ENCODE data around the gene TWF2. TPM values are rescaled to one million over a fixed set of nuclear protein-coding genes. Genes with fewer than 3 reads are reported as not detected.

TWF2 gene
- total RNA-seq, 1 experiment from 2014 or later, result 102 TPM

DNA sequence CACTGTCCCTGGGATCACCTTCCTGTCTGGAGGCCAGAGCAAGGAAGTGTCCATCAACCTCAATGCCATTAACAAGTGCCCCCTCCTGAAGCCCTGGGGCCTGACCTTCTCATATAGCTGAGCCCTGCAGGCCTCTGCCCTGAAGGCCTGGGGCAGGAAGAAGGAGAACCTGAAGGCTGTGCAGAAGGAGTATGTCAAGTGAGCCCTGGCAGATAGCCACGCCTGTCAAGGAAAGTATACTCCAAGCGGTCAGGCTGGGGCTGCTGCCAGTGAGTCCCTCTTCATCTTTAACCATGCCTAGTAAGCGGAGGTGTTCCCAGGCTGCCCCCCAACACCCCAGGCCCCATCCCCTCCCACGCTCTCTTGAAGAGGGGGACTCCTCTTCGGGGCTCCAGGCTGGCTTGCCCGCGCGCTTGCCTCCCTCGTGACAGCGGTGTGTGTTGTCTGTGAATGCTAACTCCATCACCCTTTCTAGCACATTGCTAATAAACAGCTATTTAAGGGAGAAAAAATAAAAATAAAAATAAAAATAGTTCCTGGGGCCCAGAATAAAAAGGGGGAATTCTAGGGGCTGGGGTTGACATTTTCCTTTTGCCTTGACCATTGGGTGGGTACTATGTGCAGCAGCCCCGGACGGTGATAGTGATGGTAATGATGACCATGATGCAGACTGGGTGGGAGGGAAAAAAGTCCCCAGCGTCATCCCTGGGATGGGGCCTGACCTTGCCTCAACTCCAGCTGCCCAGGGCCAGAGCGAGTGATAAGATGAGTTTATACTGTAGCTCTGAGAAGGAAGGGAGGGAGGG, 44.3 kb downstream of the TWF2 start:
- no peak for TF ChIP-seq EZH2 (IDR thresholded peaks at IDR 0.05; ENCODE audit: low read depth)
- TF ChIP-seq, protein P1, sequence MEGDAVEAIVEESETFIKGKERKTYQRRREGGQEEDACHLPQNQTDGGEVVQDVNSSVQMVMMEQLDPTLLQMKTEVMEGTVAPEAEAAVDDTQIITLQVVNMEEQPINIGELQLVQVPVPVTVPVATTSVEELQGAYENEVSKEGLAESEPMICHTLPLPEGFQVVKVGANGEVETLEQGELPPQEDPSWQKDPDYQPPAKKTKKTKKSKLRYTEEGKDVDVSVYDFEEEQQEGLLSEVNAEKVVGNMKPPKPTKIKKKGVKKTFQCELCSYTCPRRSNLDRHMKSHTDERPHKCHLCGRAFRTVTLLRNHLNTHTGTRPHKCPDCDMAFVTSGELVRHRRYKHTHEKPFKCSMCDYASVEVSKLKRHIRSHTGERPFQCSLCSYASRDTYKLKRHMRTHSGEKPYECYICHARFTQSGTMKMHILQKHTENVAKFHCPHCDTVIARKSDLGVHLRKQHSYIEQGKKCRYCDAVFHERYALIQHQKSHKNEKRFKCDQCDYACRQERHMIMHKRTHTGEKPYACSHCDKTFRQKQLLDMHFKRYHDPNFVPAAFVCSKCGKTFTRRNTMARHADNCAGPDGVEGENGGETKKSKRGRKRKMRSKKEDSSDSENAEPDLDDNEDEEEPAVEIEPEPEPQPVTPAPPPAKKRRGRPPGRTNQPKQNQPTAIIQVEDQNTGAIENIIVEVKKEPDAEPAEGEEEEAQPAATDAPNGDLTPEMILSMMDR (conservative IDR thresholded peaks at IDR 0.05), result no peak
- Histone ChIP-seq H3K9me3 (ENCODE audit: insufficient read depth, low read depth) (no peaks in the 10 kb centered on the region), H3K4me3 (no peak overlapping the region), H3K27me3 (ENCODE audit: insufficient read depth, low read depth) (no peaks in the 10 kb centered on the region), H4K20me1 (ENCODE audit: insufficient read depth) (no peaks in the 10 kb centered on the region), H3K9me2 (ENCODE audit: insufficient read depth) (no peaks in the 10 kb centered on the region), H3K27ac (no peak overlapping the region), H3K36me3 (ENCODE audit: low read depth) (0 out of 2 replicates have a peak, but pooled peaks cover 4% of the 10 kb centered on the region), H3K4me1 (replicated peaks; ENCODE audit: insufficient read depth) (peaks cover 25% of the 10 kb centered on the region), H3K79me2 (ENCODE audit: low read depth) (peaks cover 17% of the 10 kb centered on the region), H2AFZ (no peak overlapping the region), H3K4me2 (no peak overlapping the region), H3F3A (ENCODE audit: insufficient read depth, low read depth) (peaks cover 11% of the 10 kb centered on the region)
- DNase-seq, result no peak
- CTCF ChIA-PET, result interaction anchor here (0.6 kb wide), 1 partner anchor 23 kb away, joined by 3 read pairs; no protein-coding TSS in a partner anchor
- POLR2A ChIA-PET (ENCODE audit: unreplicated experiment), result no interaction called here
- no TSS peak for BruUV-seq (replicated peaks)
- intact Hi-C loops (cut with micrococcal nuclease; ENCODE audit: unreplicated experiment), result no loop called here

DNA sequence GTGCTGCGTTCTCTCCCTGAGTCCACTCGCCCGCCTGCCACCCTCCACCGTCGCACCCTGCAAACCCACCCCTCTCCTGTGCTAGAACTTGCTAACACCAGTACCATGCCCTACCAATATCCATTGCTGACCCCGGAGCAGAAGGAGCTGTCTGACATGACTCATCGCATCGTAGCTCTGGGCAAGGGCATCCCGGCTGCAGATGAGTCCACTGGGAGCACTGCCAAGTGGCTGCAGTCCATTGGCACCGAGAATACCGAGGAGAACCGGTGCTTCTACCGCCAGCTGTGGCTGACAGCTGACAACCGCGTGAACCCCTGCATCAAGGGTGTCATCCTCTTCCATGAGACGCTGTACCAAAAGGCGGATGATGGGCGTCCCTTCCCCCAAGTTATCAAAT, 45.9 kb downstream of the TWF2 start:
- H4K20me1 ChIP-seq (ENCODE audit: insufficient read depth), result no peaks in the 10 kb centered on the region
- no peaks in the 10 kb centered on the region for H3K9me3 ChIP-seq (ENCODE audit: insufficient read depth, low read depth)
- H3K4me2 ChIP-seq, result no peak overlapping the region
- H3K79me2 ChIP-seq (ENCODE audit: low read depth), result peaks cover under 1% of the 10 kb centered on the region; the same call in 1 of the 2 replicates
- no peak for DNase-seq
- H2AFZ ChIP-seq, result no peak overlapping the region
- no peaks in the 10 kb centered on the region for H3K27me3 ChIP-seq (ENCODE audit: insufficient read depth, low read depth)
- H3K4me1 ChIP-seq (replicated peaks; ENCODE audit: insufficient read depth), result peaks cover 20% of the 10 kb centered on the region
- CTCF ChIA-PET, result no interaction called here
- no TSS peak for BruUV-seq (replicated peaks)
- intact Hi-C loops (cut with micrococcal nuclease; ENCODE audit: unreplicated experiment), result no loop called here
- H3K27ac ChIP-seq, result no peak overlapping the region
- no peaks in the 10 kb centered on the region for H3K36me3 ChIP-seq (ENCODE audit: low read depth)
- no peaks in the 10 kb centered on the region for H3K9me2 ChIP-seq (ENCODE audit: insufficient read depth)
- TF ChIP-seq EZH2 (IDR thresholded peaks at IDR 0.05; ENCODE audit: low read depth), result no peak
- TF ChIP-seq, protein P1 (conservative IDR thresholded peaks at IDR 0.05), result no peak
- no peak overlapping the region for H3K4me3 ChIP-seq
- peaks cover 11% of the 10 kb centered on the region for H3F3A ChIP-seq (ENCODE audit: insufficient read depth, low read depth)
- POLR2A ChIA-PET (ENCODE audit: unreplicated experiment), result no interaction called here

DNA sequence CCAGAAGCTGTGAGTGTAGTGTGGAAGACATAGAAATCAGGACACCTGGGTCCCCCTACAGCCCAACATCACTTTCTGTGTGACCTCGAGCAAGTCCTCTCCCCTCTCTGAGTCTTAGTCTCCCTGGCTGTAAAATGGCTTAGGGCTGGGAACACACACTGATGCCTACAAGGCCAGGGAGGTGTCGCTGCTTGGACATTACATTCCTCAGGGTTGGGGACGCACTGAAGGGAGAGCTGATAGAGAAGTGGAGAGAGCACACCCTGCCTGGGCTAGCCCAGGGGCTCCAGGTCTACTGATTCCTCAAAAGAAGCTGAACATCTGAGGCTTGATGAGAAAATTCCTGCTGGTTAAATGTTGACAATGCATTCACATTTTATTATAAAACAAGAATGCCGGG, 47.3 kb downstream of the TWF2 start:
- Histone ChIP-seq H2AFZ (no peak overlapping the region), H3K36me3 (ENCODE audit: low read depth) (no peaks in the 10 kb centered on the region), H3K27ac (no peak overlapping the region), H3K4me2 (no peak overlapping the region), H3K4me1 (replicated peaks; ENCODE audit: insufficient read depth) (peaks cover 9% of the 10 kb centered on the region), H4K20me1 (ENCODE audit: insufficient read depth) (no peaks in the 10 kb centered on the region), H3K9me2 (ENCODE audit: insufficient read depth) (no peaks in the 10 kb centered on the region), H3F3A (ENCODE audit: insufficient read depth, low read depth) (peaks cover 11% of the 10 kb centered on the region), H3K9me3 (ENCODE audit: insufficient read depth, low read depth) (no peaks in the 10 kb centered on the region), H3K27me3 (ENCODE audit: insufficient read depth, low read depth) (no peaks in the 10 kb centered on the region), H3K79me2 (ENCODE audit: low read depth) (no peaks in the 10 kb centered on the region), H3K4me3 (no peak overlapping the region)
- intact Hi-C loops (cut with micrococcal nuclease; ENCODE audit: unreplicated experiment), result no loop called here
- TF ChIP-seq, protein P1 (conservative IDR thresholded peaks at IDR 0.05), result no peak
- no peak for TF ChIP-seq EZH2 (IDR thresholded peaks at IDR 0.05; ENCODE audit: low read depth)
- BruUV-seq (replicated peaks), result no TSS peak
- ChIA-PET CTCF (interaction anchor here (0.6 kb wide), 1 partner anchor 11 kb away, joined by 4 read pairs; no protein-coding TSS in a partner anchor), POLR2A (ENCODE audit: unreplicated experiment) (interaction anchor here (0.5 kb wide), 1 partner anchor 207 kb away, joined by 8 read pairs; no protein-coding TSS in a partner anchor)
- no peak for DNase-seq
